Fibroblast of mammary gland (primary cell): ENCODE results near the gene POLR2A.
"Not testable (repeated sequence)": the region's sequence is repeated elsewhere in the genome, so short reads cannot be mapped to it uniquely, and the experiment has no call there.

ENCODE experiments used
- DNase-seq: peaks from one replicate; pipeline ENCODE4 v3.0.0-alpha.2; 2010; ENCODE audit warnings: low read depth
- H3K4me3 ChIP-seq: 2 replicates; pipeline ENCODE4 v1.5.1; 2011; ENCODE audit warnings: low read depth, mild to moderate bottlenecking, low read length, moderate library complexity; ENCODE audit not compliant: control insufficient read depth
- CTCF ChIP-seq: conservative IDR thresholded peaks from 2 replicates; pipeline ENCODE4 v1.5.1; 2011; ENCODE audit warnings: low read depth, low read length, inconsistent platforms; ENCODE audit not compliant: control insufficient read depth, insufficient read depth

POLR2A gene

DNA sequence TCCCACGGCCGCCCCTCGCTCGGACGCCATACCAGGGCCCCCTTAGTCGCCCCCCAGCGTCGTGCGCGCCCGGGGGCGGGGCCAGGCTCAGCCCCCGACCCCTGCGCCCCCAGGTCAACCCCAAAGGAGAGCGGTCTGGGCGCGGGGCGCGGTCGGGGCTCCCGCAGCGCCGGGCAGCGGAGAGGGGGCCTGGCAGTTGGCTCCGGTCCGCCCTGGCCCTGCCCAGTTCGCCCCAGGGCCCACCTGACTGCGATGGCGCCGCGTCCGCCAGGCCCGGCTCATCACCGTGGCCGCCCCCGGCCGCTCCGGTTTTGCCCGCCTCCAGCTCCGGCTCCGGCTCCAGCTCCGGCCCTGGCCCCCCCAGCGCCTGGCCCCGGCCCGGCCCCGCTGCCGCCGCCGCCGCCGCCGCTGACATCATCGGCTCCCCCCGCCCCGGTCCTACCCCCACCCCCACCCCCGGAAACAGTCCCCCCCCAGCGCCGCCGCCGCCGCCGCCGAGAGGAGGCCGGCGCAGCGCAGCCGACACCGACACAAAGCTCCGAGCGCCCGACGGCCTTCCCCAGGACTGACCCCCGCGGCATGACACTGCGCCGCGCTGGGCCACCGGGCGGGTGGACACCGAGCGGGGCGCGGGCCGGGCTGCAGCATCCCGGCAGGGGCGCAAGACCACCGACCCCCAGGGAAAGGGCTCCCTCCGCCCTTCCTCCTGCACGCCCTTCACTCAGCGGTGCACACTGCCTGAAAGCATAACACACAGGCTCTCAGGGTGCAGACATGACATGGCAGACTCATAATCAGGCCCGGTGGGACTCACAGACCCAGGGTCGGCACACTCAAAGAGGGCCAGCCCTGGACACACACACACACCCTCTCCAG lies 4.7 kb upstream of the POLR2A start, which contains the start of gene ZBTB4:
ZBTB4 (minus strand) TSS at position 419 of the 876 bp plus-strand sequence. CDS start 12,830 bp downstream, outside the sequence.
- no peak for TF ChIP-seq CTCF
- H3K4me3 ChIP-seq: peak within 1 kb of the TSS; percentile 68
- peak; percentile 22 for DNase-seq

DNA sequence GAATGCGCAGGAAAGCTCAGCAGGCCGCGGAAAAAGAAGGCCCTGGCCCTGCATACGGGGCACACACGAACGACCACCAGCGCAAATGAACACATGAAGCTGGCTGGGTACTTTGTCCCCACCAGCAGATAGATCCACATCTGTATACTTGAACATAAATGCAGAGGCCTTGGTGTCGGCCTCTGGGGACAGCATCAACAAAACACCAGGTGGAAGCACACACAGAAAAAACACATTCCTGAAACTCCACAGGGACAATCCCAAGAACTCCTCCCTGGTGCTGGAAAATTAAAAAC lies 4.1 kb upstream of the POLR2A start:
- no peak for TF ChIP-seq CTCF
- DNase-seq: peak; percentile 11
- H3K4me3 ChIP-seq: peak overlapping the region; percentile 50

GRCh38 chr17:7481275-7481674 lies 2.9 kb upstream of the POLR2A start, which contains the start of gene SLC35G6:
TSS of gene SLC35G6 (plus strand) at chr17:7481446. CDS start at chr17:7481517, 71 bp downstream.
- DNase-seq, H3K4me3 ChIP-seq: not testable (repeated sequence)

DNA sequence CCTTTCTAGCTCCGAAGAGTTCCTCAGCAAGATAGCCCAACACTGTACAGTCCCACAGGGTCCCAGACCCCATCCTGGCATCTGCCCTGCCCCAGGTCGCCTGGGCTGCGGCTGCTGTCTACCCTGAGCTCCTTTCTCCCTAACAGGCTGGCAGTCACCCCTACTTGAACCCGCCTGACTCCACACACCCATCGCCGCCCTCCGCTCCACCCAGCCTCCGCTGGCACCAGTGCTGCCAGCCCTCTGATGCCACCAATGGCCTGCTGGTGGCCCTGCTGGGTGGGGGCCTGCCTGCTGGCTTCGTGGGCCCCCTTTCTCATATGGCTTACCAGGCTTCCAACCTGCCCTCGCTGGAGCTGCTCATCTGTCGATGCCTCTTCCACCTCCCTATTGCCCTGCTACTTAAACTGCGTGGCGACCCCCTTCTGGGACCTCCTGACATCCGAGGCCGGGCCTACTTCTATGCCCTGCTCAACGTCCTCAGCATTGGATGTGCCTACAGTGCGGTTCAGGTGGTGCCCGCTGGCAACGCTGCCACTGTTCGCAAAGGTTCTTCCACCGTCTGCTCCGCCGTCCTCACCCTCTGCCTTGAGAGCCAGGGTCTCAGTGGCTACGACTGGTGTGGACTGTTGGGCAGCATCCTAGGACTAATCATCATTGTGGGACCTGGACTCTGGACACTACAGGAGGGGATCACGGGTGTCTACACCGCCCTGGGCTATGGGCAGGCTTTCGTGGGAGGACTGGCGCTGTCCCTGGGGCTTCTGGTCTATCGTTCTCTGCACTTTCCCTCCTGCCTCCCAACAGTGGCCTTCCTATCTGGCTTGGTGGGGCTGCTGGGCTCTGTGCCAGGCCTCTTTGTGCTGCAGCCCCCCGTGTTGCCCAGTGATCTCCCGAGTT lies 2.1 kb upstream of the POLR2A start:
- H3K4me3 ChIP-seq, DNase-seq: not testable (repeated sequence)

- peak overlapping the region; percentile 72 for H3K4me3 ChIP-seq
- DNase-seq: not testable (repeated sequence)
Observed at GRCh38 chr17:7482742-7483088, 1.5 kb upstream of the POLR2A start.

DNA sequence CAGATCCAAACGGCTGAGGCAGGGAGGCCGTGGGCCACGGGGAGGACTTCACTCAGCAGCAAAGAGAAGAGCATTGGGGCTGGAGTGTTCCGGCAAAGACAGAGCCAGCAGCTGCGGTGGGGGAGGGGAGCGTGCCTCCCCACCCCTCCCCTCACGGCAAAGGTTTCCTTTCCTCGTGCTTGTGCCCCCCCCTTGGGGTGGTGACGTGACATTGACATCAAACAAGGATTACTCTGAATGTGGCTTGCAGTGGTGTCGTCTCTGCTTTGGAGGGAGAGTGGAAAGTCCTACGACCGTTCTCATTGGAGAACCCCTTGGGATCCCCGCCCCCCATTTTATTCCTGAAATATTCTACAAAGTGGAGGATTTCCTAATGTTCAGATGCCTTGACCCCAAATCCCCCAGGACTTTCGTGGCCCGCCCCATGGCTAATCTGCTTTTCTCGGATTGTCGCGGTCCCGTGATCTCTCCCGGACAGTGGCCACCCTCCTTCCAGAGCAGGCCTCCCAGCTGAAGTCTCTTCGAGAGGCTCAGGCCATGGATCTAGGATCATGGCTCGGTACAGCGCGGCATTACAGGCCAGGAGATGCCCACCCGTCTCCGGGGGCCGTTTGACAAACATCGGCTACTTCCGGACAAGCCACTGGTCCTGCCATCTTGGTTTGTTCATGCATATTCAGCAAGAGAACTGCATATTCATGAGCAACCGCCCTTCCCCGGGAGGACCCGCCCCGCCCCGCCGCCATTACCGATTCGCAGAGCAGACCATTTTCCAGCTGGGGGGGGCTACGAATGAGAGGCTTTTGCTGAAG lies 705 bp upstream of the POLR2A start:
- peak overlapping the region; percentile 72 for H3K4me3 ChIP-seq
- peak; percentile 91 for DNase-seq
- TF ChIP-seq CTCF: no peak

DNA sequence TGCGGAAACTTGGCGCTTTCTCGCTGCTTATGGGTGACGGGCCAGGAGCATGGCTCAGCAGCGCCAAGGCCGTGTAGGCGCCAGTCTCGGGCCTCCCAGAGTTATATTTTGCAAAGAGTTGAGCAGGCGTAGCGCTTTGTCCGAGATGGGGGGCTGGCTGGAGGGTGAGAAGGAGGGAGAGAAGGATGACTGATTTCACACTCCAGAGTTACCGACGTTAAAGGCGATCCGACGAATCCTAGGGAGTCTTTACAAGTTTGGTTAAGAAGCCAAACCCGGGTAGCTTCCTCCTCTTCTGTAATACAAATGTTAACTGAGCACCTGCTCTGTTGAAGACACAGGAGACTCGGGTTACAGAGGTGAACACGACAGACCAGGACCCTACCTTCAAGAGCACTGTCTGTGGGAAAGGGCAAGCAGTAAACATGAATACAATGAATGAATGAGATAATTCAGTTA lies 782 bp downstream of the POLR2A start:
- TF ChIP-seq CTCF: no peak
- no peak for DNase-seq
- H3K4me3 ChIP-seq: peak overlapping the region; percentile 72
